ENCODE data around the gene NME7.

NME7 gene

GRCh38 chr1:169124459-169124858 is 243.1 kb downstream of the NME7 start:
- DNase-seq: no peak

- DNase-seq: no peak
Measured at GRCh38 chr1:169122976-169123375, 244.6 kb downstream of the NME7 start.

GRCh38 chr1:169121146-169121923 is 246.3 kb downstream of the NME7 start:
- DNase-seq: no peak

DNA sequence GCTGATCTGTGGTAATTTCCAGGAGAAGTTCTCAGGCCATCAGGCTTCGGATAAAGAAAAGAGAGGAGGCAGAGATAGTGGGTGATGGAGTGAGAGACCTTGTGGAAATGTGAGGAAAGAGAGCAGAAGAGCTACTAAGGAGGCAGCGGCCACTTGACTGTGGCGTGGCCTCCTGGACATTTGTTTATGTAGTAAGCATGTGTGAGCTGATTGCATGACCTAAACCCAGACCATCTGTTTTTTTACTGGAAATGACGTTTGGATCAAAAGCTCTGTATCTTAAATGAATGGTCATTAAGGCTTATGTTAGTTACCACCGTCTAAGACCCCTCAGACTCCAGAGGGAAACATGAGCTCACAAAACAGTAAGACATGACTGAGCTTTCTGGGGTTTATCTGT is 247.5 kb downstream of the NME7 start:
- no peak for DNase-seq

DNA sequence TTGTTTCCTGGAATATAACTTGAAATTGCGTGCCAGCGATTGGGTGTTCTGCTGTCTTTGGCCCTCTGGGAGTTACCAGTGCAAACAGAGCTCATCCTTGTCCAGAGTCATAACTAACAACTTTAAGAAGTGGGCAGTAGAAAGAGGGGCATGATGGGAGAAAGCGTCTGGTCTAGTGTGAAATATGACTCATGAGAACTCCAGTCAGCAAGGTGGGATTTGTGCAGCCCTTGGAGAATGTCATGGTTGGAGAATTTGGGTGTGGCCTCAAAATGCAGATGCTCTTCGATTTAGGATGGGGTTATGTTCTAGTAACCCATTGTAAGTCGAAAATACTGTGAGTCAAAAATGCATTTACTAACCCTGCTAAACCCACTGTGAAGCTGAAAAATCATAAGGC is 248.2 kb downstream of the NME7 start:
- no peak for DNase-seq

DNA sequence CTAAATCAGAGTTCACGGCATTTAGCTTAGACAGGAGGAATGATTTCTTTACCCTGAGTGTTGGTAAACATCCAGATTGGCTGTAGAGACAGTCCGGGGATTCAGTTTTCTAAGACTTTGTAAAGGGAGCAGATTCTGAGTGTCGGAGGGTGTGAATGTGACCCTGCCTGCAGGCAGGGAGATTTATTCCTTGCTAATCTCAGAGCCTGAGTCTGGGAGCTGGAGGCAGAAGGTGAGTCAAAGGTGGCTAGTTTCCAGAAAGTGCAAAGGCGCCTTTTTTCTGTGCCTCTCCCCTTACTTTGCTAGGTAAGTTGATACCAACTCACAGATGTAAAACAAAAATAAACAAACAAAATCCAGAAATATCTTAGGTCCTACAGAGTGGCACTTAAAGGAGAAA is 249.4 kb downstream of the NME7 start:
- no peak for DNase-seq

- no peak for DNase-seq
Measured at GRCh38 chr1:169117599-169117998, 250.0 kb downstream of the NME7 start.

DNA sequence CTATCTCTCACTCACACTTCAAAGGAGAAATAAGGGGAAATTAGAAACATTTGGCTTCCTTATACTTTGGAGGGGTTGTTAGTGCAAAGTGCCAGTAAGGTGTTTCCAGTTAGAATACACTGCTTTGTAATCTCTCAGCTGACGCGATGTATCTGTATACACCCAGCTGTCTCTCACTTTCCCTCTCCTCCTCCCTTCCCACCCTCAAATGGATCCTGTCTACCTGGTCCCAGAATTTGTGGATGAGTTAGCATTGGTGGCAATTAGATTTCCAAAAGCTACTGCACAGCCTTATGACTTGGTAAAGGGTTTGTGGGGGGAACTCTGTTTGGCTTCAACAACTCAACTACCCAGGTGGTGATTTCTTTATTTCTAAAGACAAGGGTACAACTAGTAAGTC is 250.6 kb downstream of the NME7 start:
- DNase-seq: no peak

GRCh38 chr1:169115891-169116585 is 251.6 kb downstream of the NME7 start:
- peak; percentile 57 to 67 (median 58) for DNase-seq

DNA sequence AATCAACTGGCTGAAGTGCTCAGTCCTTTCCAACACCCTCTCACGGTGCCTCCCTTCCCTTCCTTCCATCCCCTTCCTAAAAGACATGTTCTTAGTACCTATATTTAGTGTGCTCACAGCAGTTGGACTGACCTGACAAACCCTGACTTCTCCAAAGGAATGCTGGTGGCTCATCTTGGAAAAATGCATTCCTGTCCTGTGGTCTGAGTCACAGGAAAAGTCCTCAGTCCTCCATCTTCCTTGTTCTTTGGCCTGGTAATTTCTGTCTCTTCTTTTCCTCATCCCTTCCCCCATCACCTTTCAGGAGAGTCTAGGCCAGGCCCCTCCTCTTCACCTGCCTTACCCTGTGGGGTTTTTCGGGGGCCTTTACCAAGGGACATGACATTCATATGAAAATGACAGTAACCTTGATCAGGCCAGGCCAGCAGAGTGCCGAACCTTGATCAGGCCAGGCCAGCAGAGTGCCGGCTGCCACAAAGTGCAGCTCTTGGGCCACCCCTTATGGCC is 253.9 kb downstream of the NME7 start:
- DNase-seq: no peak

DNA sequence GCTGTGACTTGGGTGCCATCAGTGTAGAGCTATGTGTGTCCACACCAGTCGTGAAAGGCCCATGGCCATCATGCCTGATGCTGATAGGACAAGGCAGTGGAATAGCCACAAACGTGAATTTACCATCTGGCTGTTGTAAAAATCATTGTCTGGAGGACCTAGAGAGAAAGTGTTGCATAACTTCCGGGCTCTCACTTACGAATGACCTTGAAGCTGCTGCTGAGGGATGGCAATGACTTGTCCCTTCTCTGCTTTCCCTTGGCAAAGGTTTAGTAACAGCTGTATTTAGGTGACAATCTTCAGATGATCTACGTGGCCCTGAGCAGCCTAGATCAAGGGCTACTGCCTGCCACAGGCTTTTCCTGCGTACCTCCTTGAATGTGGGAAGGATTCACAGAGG is 255.4 kb downstream of the NME7 start:
- peak; percentile 26 to 55 (median 44) for DNase-seq

- DNase-seq: no peak
Measured at GRCh38 chr1:169111472-169111871, 256.1 kb downstream of the NME7 start.

- peak; percentile 87 to 95 (median 88) for DNase-seq
Measured at GRCh38 chr1:169110689-169111447, 256.7 kb downstream of the NME7 start.

DNA sequence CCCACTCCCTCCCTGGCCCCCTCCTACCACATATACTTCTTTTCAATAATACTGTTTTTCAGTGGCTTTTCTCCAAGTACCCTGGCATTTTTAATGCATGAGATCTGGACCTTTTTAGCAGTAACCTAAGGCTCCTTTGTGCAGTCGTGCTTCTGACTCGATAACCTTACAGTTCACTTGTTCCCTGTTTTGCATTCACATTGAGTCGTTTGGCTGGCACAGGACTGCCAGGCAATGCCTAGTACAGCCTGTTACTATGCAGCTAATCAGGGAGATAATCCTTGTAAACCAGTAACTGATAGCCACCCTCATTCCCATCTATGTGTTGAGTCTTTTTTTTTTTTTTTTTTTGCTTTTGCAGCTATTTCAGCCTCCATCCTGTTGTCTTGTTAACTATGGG is 257.4 kb downstream of the NME7 start:
- peak; percentile 31 to 45 (median 31) for DNase-seq

GRCh38 chr1:169109561-169110134 is 257.9 kb downstream of the NME7 start:
- peak; percentile 80 to 94 (median 86) for DNase-seq

DNA sequence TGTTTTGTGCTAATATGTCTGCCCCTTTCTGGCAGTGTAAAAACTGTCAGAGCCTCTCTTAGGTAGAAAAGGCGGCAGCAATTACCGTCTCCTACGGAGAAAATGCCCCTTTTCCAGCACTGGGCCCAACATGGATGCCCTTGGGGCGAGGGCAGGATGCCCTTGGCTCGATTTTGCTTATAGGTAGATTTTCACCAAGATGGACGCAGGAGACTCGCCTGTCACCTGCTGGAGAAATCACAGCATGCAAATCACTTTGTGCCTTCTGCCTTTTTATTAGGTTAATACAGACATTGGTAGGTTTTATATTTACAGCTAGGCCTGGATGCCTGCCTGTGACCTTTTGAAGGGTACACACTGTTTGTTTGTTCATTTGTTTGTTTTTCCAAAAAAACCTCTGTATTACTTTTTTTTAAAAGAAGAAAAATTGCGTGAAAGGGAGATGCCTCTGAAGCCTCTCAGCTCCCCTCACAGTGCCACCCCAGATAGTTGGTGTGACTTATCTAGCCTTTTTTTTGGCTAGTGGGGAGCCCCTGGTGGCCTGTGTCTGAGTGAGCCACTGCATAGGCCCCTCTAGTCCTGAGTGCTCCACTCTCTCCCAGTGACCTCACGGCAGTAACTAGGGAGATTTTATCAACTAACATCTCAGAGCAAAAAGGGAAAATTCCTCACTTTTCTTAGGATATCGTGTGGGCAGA is 258.6 kb downstream of the NME7 start:
- peak; percentile 70 to 84 (median 76) for DNase-seq

DNA sequence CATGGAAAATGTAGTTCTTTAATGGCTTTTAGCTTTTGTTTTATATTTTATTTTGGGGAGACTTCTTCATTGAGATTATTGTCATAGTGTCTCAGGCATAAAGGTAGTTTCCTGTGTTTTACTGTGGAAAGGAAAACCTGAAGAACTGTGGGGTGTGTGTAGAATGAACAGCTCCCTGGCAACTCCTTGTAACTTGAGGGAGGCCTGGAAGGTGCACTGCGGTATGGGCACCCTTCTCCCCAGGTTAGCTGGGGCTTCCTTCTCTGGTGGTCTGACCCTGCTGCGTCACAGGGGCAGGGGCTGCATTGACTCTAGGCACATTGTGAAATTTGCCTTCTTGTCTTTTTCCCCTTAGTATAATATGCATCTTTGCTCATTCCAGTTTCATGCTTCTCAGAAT is 259.4 kb downstream of the NME7 start:
- no peak for DNase-seq

DNA sequence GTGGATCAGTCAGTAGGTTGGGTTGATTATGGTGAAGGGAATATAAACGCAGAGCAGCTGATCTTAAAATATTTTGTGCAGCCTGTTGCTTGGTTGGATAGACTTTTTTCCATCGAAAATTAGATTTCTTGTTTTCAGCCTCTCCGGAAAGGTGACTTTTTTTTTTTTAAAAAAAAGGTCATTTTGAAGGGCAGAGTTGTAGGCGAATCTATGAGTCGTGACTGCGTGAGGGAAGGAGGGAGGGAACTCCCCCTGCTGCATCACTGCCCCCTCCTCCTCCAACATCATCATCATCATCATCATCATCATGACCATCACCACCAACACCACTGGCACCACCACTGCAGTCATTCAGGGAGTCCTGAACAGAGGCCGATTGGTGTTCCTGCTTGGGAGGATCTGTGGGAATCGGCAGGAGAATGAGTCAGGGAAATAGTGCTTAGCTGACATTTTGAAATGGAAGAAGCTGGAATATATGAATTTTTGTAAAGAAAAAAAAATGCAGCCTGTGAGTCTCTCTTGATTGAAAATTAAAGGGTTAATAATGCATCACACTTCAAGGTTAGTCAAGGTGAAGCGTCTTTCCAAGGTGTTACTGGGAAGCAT is 259.9 kb downstream of the NME7 start:
- peak; percentile 61 to 86 (median 82) for DNase-seq

GRCh38 chr1:169106921-169107602 is 260.5 kb downstream of the NME7 start:
- peak; percentile 39 to 60 (median 45) for DNase-seq

GRCh38 chr1:169106095-169106920 is 261.3 kb downstream of the NME7 start, which contains the start of gene ATP1B1:
TSS of gene ATP1B1 (plus strand) at chr1:169106690. CDS start at chr1:169106830, 140 bp downstream.
- DNase-seq: peak; percentile 89 to 96 (median 93)

Data from suppressor macrophage treated with lipopolysaccharide for 1 hour (primary cell).